Forelimb muscle (tissue), 1 donor: ENCODE measurements around the gene FIBIN. TPM values are rescaled to one million over a fixed set of nuclear protein-coding genes. Genes with fewer than 3 reads are reported as not detected.

Experiments used
- DNase-seq: peaks from one replicate; pipeline ENCODE4 v3.0.0-alpha.2; 2013; ENCODE audit warnings: low read depth
- polyA plus RNA-seq: library from polyadenylated mRNA; unstranded; fragments of 120-200 nt; gene quantifications from one replicate; pipeline ENCODE4 v1.2.1, GENCODE V29; 2013; ENCODE audit not compliant: insufficient read length

Gene FIBIN
- polyA plus RNA-seq, 1 donor, result 37.7 TPM

GRCh38 chr11:27022659-27023251 is 28.8 kb downstream of the FIBIN start:
- no peak for DNase-seq

GRCh38 chr11:27024865-27025264 is 31.0 kb downstream of the FIBIN start:
- no peak for DNase-seq

DNA sequence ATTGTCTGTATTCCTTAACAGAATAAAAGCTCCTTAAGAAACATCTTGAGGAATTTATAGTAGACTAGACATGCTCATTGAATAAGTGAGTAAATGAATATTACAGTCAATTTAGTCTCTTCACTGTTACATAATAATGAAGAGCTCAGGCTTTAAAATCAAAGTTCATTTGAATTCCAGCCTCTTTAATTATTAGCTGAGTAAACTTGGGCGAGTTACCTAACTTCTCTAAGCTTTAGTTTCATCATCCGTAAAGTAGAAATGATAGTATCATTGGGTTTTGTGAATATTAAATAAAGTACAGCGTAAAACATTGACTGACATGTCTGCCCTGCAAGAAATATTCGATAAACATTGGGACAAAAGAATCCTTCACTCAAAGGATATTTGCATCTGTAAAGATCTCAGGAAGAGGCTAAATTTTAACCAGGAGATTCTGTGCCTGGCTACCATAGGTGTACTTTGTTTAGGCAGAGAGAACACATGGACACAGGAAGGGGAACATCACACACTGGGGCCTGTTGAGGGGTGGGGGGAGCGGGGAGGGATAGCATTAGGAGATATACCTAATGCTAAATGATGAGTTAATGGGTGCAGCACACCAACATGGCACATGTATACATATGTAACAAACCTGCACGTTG is 31.5 kb downstream of the FIBIN start:
- no peak for DNase-seq

- DNase-seq, result no peak
Observed at GRCh38 chr11:27025957-27026733, 32.2 kb downstream of the FIBIN start.

- peak; percentile 83 for DNase-seq
Observed at GRCh38 chr11:27028561-27028965, 34.7 kb downstream of the FIBIN start.

DNA sequence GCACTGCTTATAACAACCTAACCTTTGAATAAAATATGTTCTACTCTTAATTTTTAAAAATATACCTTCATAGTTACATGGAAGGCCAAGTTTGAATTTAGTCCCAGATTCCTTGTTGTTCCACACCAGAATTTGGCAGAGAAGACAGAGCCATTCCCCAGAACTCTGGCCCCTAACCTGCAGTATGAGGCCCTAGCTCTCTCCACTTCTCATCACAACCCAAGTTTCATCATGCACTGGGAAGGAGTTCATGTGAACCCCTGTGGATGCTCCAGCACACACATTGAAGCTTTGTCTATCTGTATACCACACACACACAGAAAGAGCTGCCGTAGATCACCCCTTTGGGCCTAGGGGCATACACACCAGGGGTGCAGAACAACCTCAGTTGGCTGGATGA is 36.1 kb downstream of the FIBIN start:
- DNase-seq, result no peak

DNA sequence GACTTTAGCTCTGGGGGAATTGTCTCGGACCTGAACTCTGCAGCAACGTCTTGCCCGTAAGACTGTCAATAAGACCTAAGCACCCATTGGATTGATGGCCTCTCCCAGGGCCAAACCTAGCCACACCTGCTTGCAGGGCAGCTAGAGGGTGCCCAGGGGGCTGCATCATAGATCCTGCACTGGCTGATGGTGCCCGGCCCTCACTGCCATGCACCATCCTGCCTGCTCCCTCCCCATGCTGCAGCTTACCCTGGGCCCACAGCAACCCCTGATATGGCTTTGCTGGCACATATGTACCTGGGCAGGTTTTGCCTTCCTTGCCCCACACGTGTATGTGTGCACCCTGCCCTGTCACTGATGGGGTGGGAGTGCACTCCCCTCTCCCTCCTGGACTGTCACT is 37.8 kb downstream of the FIBIN start:
- no peak for DNase-seq

- no peak for DNase-seq
Observed at GRCh38 chr11:27039873-27040272, 46.0 kb downstream of the FIBIN start.

DNA sequence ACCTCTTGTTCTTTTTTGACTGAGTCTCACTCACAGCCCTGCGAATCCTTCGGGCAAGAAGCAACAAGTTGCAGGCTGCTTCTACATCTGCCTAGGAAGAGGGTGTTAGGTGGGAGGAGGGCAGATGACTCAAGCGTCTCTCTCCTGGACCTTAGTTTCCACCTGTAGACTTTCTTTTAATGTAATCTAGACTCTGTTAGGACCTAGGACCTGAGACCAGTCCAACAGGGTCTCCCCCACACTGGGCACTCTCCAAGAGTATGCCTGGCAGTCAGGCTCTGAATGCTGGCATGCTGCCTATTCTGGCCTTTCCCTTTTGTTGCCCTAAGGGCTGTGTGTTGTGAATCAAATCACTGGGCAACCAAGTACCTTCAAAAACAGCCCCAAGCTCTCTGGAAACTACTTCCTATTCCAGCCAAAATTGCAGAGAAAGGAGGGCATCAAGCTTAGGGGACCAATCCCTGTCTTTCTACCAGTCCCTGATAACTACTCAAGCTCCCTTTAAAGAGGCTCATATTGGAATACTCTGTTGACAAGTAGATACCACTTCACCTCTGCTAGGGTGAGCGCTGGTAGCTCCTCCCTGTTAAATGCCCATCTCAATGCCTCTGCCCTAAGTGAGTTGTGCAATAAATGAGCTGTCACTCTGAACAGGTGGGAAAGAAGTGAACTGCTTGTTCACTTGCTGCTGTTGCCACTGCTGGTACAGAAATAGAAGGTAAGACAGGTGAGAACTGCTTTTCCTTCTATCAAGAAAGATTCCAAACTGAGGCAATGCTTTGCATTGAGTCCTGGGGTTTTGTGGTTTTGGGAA is 46.6 kb downstream of the FIBIN start, which contains the start of gene BBOX1:
TSS of gene BBOX1 (plus strand) at position 514 of the 814 bp plus-strand sequence. CDS start 14,616 bp downstream, outside the sequence.
- no peak for DNase-seq

- no peak for DNase-seq
Observed at GRCh38 chr11:27041141-27041899, 47.4 kb downstream of the FIBIN start.

Other genes starting within 250 kb of the FIBIN start
- gene BBOX1, start 46.7 kb downstream of the FIBIN start, polyA plus RNA-seq, result 0.37 TPM